K562 (cell line): ENCODE results near the gene CD37. TPM values are rescaled to one million over a fixed set of nuclear protein-coding genes. Genes with fewer than 3 reads are reported as not detected.

Source experiments
- ADNP ChIP-seq: fragments of 200-800 bp; sonication (Bioruptor generic); IDR thresholded peaks from 2 replicates; pipeline ENCODE4 v1.6.1; 2016; ENCODE audit warnings: missing genetic modification characterization, missing compliant biosample characterization
- CEBPG ChIP-seq, 3 experiments: fragments of 200-800 bp in 1 of 3; sonication (Bioruptor generic) in 1 of 3; sonication (generic) in 1 of 3; formaldehyde crosslinking in 1 of 3; IDR thresholded peaks in 2 of 3; conservative IDR thresholded peaks in 1 of 3; 2 replicates each; pipeline versions ENCODE4 v1.6.1 to v1.8.0; 2016 to 2022; ENCODE audit warnings: missing compliant biosample characterization in 2 of 3, missing genetic modification characterization in 2 of 3, mild to moderate bottlenecking in 1 of 3, missing genetic modification reagents in 1 of 3
- CTCFL ChIP-seq: IDR thresholded peaks from 2 replicates; pipeline ENCODE4 v1.6.1; 2011; ENCODE audit warnings: borderline replicate concordance, low read depth, mild to moderate bottlenecking, moderate library complexity, low read length; ENCODE audit not compliant: insufficient read depth, poor library complexity, severe bottlenecking
- EGR1 ChIP-seq: fragments of 450-650 bp; conservative IDR thresholded peaks from 2 replicates; pipeline ENCODE4 v1.6.1; 2017; ENCODE audit warnings: mild to moderate bottlenecking
- ESRRB ChIP-seq: fragments of 250-450 bp; sonication (Bioruptor Pico); IDR thresholded peaks from 2 replicates; pipeline ENCODE4 v1.5.0; 2020; ENCODE audit warnings: mild to moderate bottlenecking, moderate library complexity, borderline replicate concordance
- GABPA ChIP-seq: fragments of 200-800 bp; sonication (Bioruptor generic); conservative IDR thresholded peaks from 2 replicates; pipeline ENCODE4 v1.6.1; 2016; ENCODE audit warnings: low read depth, missing genetic modification characterization, missing compliant biosample characterization
- HBP1 ChIP-seq: fragments of 450-650 bp; formaldehyde crosslinking; IDR thresholded peaks from 2 replicates; pipeline ENCODE4 v1.4.0; 2022; ENCODE audit warnings: missing genetic modification characterization
- HDGF ChIP-seq: fragments of 450-650 bp; IDR thresholded peaks from 2 replicates; pipeline ENCODE4 v1.6.1; 2016
- MBD2 ChIP-seq: sonication (generic); IDR thresholded peaks from 2 replicates; pipeline ENCODE4 v1.6.1; 2016; ENCODE audit warnings: low read depth, borderline replicate concordance
- NR3C1 ChIP-seq: sonication (generic); formaldehyde crosslinking; IDR thresholded peaks from 2 replicates; pipeline ENCODE4 v1.8.1; 2022; ENCODE audit warnings: missing genetic modification reagents
- RBM25 ChIP-seq: fragments of 200-400 bp; formaldehyde crosslinking; IDR thresholded peaks from 2 replicates; pipeline ENCODE4 v1.6.1; 2018; ENCODE audit warnings: low read length, low read depth, moderate library complexity; ENCODE audit not compliant: severe bottlenecking
- RFX1 ChIP-seq: fragments of 450-650 bp; IDR thresholded peaks from 2 replicates; pipeline ENCODE4 v1.6.1; 2016; ENCODE audit warnings: mild to moderate bottlenecking, moderate library complexity
- RFX5 ChIP-seq: IDR thresholded peaks from 2 replicates; pipeline ENCODE4 v1.6.1; 2011; ENCODE audit warnings: low read depth, mild to moderate bottlenecking, improper control_type of control experiment, low read length
- RHOXF2B ChIP-seq: fragments of 250-450 bp; sonication (Bioruptor Pico); conservative IDR thresholded peaks from 2 replicates; pipeline ENCODE4 v1.5.1; 2021
- TEAD1 ChIP-seq, 2 experiments: fragments of 450-650 bp in 1 of 2; sonication (generic) in 1 of 2; formaldehyde crosslinking; IDR thresholded peaks; 2 replicates each; pipeline versions ENCODE4 v1.4.0 to v1.8.0; 2020 to 2022; ENCODE audit warnings: mild to moderate bottlenecking in 2 of 2, missing genetic modification reagents in 1 of 2
- TRIM24 ChIP-seq, 2 experiments: fragments of 450-650 bp; IDR thresholded peaks; 2 replicates each; pipeline ENCODE4 v1.6.1; 2016
- YBX1 ChIP-seq: fragments of 450-650 bp; IDR thresholded peaks from 2 replicates; pipeline ENCODE4 v1.7.1; 2016; ENCODE audit warnings: mild to moderate bottlenecking
- ZFP91 ChIP-seq: sonication (generic); formaldehyde crosslinking; IDR thresholded peaks from 2 replicates; pipeline ENCODE4 v1.8.0; 2022; ENCODE audit warnings: mild to moderate bottlenecking, missing genetic modification reagents
- ZKSCAN3 ChIP-seq: fragments of 250-450 bp; sonication (Bioruptor Pico); IDR thresholded peaks from 2 replicates; pipeline ENCODE4 v1.4.0; 2020
- ZNF696 ChIP-seq: fragments of 250-450 bp; sonication (Bioruptor Pico); conservative IDR thresholded peaks from 2 replicates; pipeline ENCODE4 v1.4.0; 2020; ENCODE audit warnings: mild to moderate bottlenecking, moderate library complexity
- ZNF707 ChIP-seq: fragments of 250-450 bp; sonication (Bioruptor Pico); conservative IDR thresholded peaks from 2 replicates; pipeline ENCODE4 v1.8.0; 2022; ENCODE audit warnings: inconsistent platforms, mild to moderate bottlenecking, moderate library complexity
- ZNF717 ChIP-seq: fragments of 250-450 bp; sonication (Bioruptor Pico); IDR thresholded peaks from 2 replicates; pipeline ENCODE4 v1.5.0; 2021
- polyA plus RNA-seq, 8 experiments: library from polyadenylated mRNA; depleted of rRNA in 4 of 8; stranded (reverse) in 5 of 8; unstranded in 3 of 8; fragments of >200 nt; fragmentation: Nextera tagmentation in 2 of 8; fragmentation: Illumina TruSeq in 1 of 8; extraction: Ambion mirVana in 2 of 8; extraction: Trizol in 1 of 8; gene quantifications; 2 replicates each; pipeline versions ENCODE4 v1.2.1 to v1.2.3, GENCODE V29; 2011 to 2014; ENCODE audit warnings: inconsistent platforms in 1 of 8, missing spikeins in 1 of 8
- total RNA-seq, 7 experiments: library from RNA; depleted of rRNA in 6 of 7; stranded (reverse); fragments of >200 nt in 6 of 7; fragmentation: Illumina TruSeq in 2 of 7; extraction: Trizol in 2 of 7; gene quantifications; 2 replicates each; pipeline versions ENCODE4 v1.2.1 to v1.2.3, GENCODE V29; 2011 to 2021; ENCODE audit warnings: low replicate concordance in 1 of 7

Gene CD37
- total and polyA plus RNA-seq, 9 of the 15 experiments (the other 6 are each of a cell fraction or from before 2014, with no cell fraction given) = 2.5 to 19.0 (median 7.4) TPM

- no peak for TF ChIP-seq ZNF707 (CRISPR knock-in tag)
- no peak; the same call in 1 of the 2 replicates for TF ChIP-seq RFX1
- TF ChIP-seq CTCFL = no peak
- no peak for TF ChIP-seq HBP1 (CRISPR knock-in tag)
- TF ChIP-seq ZFP91 = no peak
- TF ChIP-seq NR3C1 (CRISPR knock-in tag) = no peak
- TF ChIP-seq CEBPG (CRISPR knock-in tag; IDR thresholded peaks at IDR 0.05) = no peak
- no peak for TF ChIP-seq CEBPG (tag; conservative IDR thresholded peaks at IDR 0.05 in 1 of 2, IDR thresholded peaks at IDR 0.05 in 1 of 2)
- peak; percentile 99 for TF ChIP-seq EGR1
- TF ChIP-seq MBD2 = no peak; the same call in 1 of the 2 replicates
- TF ChIP-seq TEAD1 (CRISPR knock-in tag; IDR thresholded peaks at IDR 0.05) = no peak; a peak in 1 of 4 replicates
- TF ChIP-seq ZKSCAN3 = no peak
- no peak for TF ChIP-seq ZNF717 (CRISPR knock-in tag)
- TF ChIP-seq ADNP (tag) = no peak
- TF ChIP-seq RHOXF2B (CRISPR knock-in tag) = no peak
- TF ChIP-seq RFX5 = peak; percentile 7; the same call in 1 of the 2 replicates
- TF ChIP-seq ZNF696 (CRISPR knock-in tag) = no peak
- TF ChIP-seq ESRRB = no peak
- TF ChIP-seq TRIM24 (IDR thresholded peaks at IDR 0.05) = no peak
- TF ChIP-seq HDGF = peak; percentile 85; the same call in 1 of the 2 replicates
- no peak for TF ChIP-seq YBX1
- no peak for TF ChIP-seq RBM25
- TF ChIP-seq GABPA = 0 out of 2 replicates have a peak, but pooled peaks have one; percentile 3
These were observed 28.3 kb downstream of the CD37 start, which contains the start of gene DKKL1 (continued) for GRCh38 chr19:49363268-49364082.
